IMR-90 (cell line): ENCODE measurements around the gene PLD6. TPM values are rescaled to one million over a fixed set of nuclear protein-coding genes. Genes with fewer than 3 reads are reported as not detected.

Source experiments
- ATAC-seq: fragments of 200-7000 bp; cut with Tn5 transposase; 2 replicates; pipeline ENCODE4 v1.9.1; 2020; ENCODE audit warnings: low read depth, mild to moderate bottlenecking, moderate library complexity
- BruUV-seq: library from RNA; stranded (reverse); fragments of 400-500 nt; replicated peaks from 2 replicates; lab custom pipeline; 2021; lab: Mats Ljungman, UMichigan
- CTCF ChIA-PET: fragments of 300-600 bp; formaldehyde crosslinking; extraction: SDS; loops from one replicate; lab custom pipeline; 2021; ENCODE audit warnings: antibody characterized with exemption; lab: Yijun Ruan, JAX
- POLR2A ChIA-PET: fragments of 300-600 bp; sonication (Branson Sonifier 250); formaldehyde crosslinking; loops from one replicate; lab custom pipeline; 2022; ENCODE audit warnings: antibody characterized with exemption; ENCODE audit not compliant: unreplicated experiment; lab: Charles Lee
- DNase-seq: peaks from one replicate; pipeline ENCODE4 v3.0.0; 2013
- H2AFZ ChIP-seq: replicated peaks from 2 replicates; pipeline ENCODE3; 2013; ENCODE audit warnings: low read length, mild to moderate bottlenecking; ENCODE audit not compliant: poor library complexity
- H2AK5ac ChIP-seq: 2 replicates; pipeline ENCODE4 v1.6.1; 2013; ENCODE audit warnings: low read depth, low read length, inconsistent platforms
- H2AK9ac ChIP-seq: replicated peaks from 2 replicates; pipeline ENCODE3; 2013; ENCODE audit warnings: mild to moderate bottlenecking, low read depth, low read length, moderate library complexity; ENCODE audit not compliant: poor library complexity
- H2BK120ac ChIP-seq: 2 replicates; pipeline ENCODE4 v1.6.1; 2013; ENCODE audit warnings: low read depth, low read length, inconsistent platforms
- H2BK15ac ChIP-seq: 3 replicates; pipeline ENCODE4 v1.6.1; 2013; ENCODE audit warnings: low read depth, low read length, inconsistent platforms
- H2BK20ac ChIP-seq: 2 replicates; pipeline ENCODE4 v1.6.1; 2013; ENCODE audit warnings: low read depth, mild to moderate bottlenecking, inconsistent platforms, low read length, moderate library complexity
- H2BK5ac ChIP-seq: 2 replicates; pipeline ENCODE4 v1.6.1; 2013; ENCODE audit warnings: mild to moderate bottlenecking, low read depth, low read length, inconsistent platforms; ENCODE audit not compliant: poor library complexity, severe bottlenecking
- H3K14ac ChIP-seq: replicated peaks from 2 replicates; pipeline ENCODE4 v1.6.1; 2013; ENCODE audit warnings: low read depth, low read length, inconsistent platforms
- H3K18ac ChIP-seq: 2 replicates; pipeline ENCODE4 v1.6.1; 2013; ENCODE audit warnings: low read depth, low read length, control low read depth
- H3K23ac ChIP-seq: 2 replicates; pipeline ENCODE4 v1.6.1; 2013; ENCODE audit warnings: low read depth, low read length, inconsistent platforms
- H3K27ac ChIP-seq: 2 replicates; pipeline ENCODE4 v1.5.1; 2013; ENCODE audit warnings: mild to moderate bottlenecking, control low read depth, low read length; ENCODE audit not compliant: insufficient read depth
- H3K27me3 ChIP-seq: 2 replicates; pipeline ENCODE4 v1.6.1; 2013; ENCODE audit warnings: low read length; ENCODE audit not compliant: control insufficient read depth, insufficient read depth
- H3K36me3 ChIP-seq: 2 replicates; pipeline ENCODE4 v1.6.1; 2013; ENCODE audit warnings: low read length, mixed read lengths; ENCODE audit not compliant: control insufficient read depth, insufficient read depth
- H3K4ac ChIP-seq: 2 replicates; pipeline ENCODE4 v1.6.1; 2013; ENCODE audit warnings: low read depth, low read length, inconsistent platforms
- H3K4me1 ChIP-seq: 2 replicates; pipeline ENCODE4 v1.6.1; 2013; ENCODE audit warnings: low read length, mixed read lengths; ENCODE audit not compliant: control insufficient read depth, insufficient read depth
- H3K4me2 ChIP-seq: 2 replicates; pipeline ENCODE4 v1.6.1; 2013; ENCODE audit warnings: low read depth, mild to moderate bottlenecking, control low read depth, low read length, moderate library complexity
- H3K4me3 ChIP-seq: 2 replicates; pipeline ENCODE4 v1.5.1; 2013; ENCODE audit warnings: low read depth, mild to moderate bottlenecking, control low read depth, low read length, moderate library complexity; ENCODE audit not compliant: insufficient read depth
- H3K56ac ChIP-seq: 2 replicates; pipeline ENCODE4 v1.6.1; 2013; ENCODE audit warnings: low read length, inconsistent platforms; ENCODE audit not compliant: insufficient read depth; ENCODE audit errors: extremely low read depth
- H3K79me1 ChIP-seq, 2 experiments: 2 replicates each; pipeline ENCODE4 v1.6.1; 2013; ENCODE audit warnings: low read length in 2 of 2, inconsistent platforms in 1 of 2, low read depth in 1 of 2
- H3K9ac ChIP-seq: 2 replicates; pipeline ENCODE4 v1.6.1; 2013; ENCODE audit warnings: low read depth, low read length, control low read depth
- H3K9me1 ChIP-seq: 2 replicates; pipeline ENCODE4 v1.6.1; 2013; ENCODE audit warnings: low read length, inconsistent platforms; ENCODE audit not compliant: insufficient read depth
- H3K9me3 ChIP-seq: 2 replicates; pipeline ENCODE4 v1.6.1; 2013; ENCODE audit warnings: low read length; ENCODE audit not compliant: control insufficient read depth, insufficient read depth
- H4K20me1 ChIP-seq: 2 replicates; pipeline ENCODE4 v1.6.1; 2013; ENCODE audit warnings: low read length, inconsistent platforms; ENCODE audit not compliant: insufficient read depth
- H4K5ac ChIP-seq: 2 replicates; pipeline ENCODE4 v1.6.1; 2013; ENCODE audit warnings: mild to moderate bottlenecking, low read depth, low read length, control low read depth
- H4K8ac ChIP-seq, 2 experiments: 2 replicates each; pipeline ENCODE4 v1.6.1; 2013; ENCODE audit warnings: low read depth in 2 of 2, low read length in 2 of 2, control low read depth in 1 of 2, inconsistent platforms in 1 of 2
- H4K91ac ChIP-seq: 2 replicates; pipeline ENCODE4 v1.6.1; 2013; ENCODE audit warnings: low read depth, low read length, inconsistent platforms; ENCODE audit not compliant: insufficient read depth
- CTCF ChIP-seq: conservative IDR thresholded peaks from 2 replicates; pipeline ENCODE4 v1.5.1; 2012; ENCODE audit warnings: mild to moderate bottlenecking, low read depth, low read length, improper control_type of control experiment
- MAFK ChIP-seq: IDR thresholded peaks from 2 replicates; pipeline ENCODE4 v1.6.1; 2012; ENCODE audit warnings: low read depth, low read length, improper control_type of control experiment
- MAZ ChIP-seq: IDR thresholded peaks from 2 replicates; pipeline ENCODE4 v1.6.1; 2012; ENCODE audit warnings: low read depth, mild to moderate bottlenecking, low read length, improper control_type of control experiment, moderate library complexity, borderline replicate concordance
- RAD21 ChIP-seq: IDR thresholded peaks from 2 replicates; pipeline ENCODE4 v1.6.1; 2012; ENCODE audit warnings: low read length, improper control_type of control experiment
- RFX5 ChIP-seq: IDR thresholded peaks from 2 replicates; pipeline ENCODE4 v1.8.0; 2012; ENCODE audit warnings: low read depth, mild to moderate bottlenecking, low read length, moderate library complexity
- SMC3 ChIP-seq: fragments of 150-350 bp; IDR thresholded peaks from 2 replicates; pipeline ENCODE4 v1.6.1; 2016; ENCODE audit warnings: low read depth, mild to moderate bottlenecking, antibody characterized with exemption, low read length, moderate library complexity
- WGBS, 2 experiments: methylation state at CpG; one replicate each; pipeline versions ENCODE4 v1.1.5 to v1.1.7; 2013; ENCODE audit warnings: missing lambda C conversion rate in 2 of 2; ENCODE audit not compliant: insufficient read length in 1 of 2; ENCODE audit errors: extremely low coverage in 2 of 2; 5-methylcytosine and 5-hydroxymethylcytosine counted together
- dilution Hi-C: fragments of 300-500 bp; cut with HindIII; formaldehyde crosslinking; loops from one replicate; pipeline ENCODE4 v1.14.3; 2018; ENCODE audit warnings: low sequenced_read_pairs; ENCODE audit not compliant: unreplicated experiment
- in situ Hi-C: fragments of 300-500 bp; cut with MboI; formaldehyde crosslinking; loops from 3 replicates; pipeline ENCODE4 v1.14.3; 2019; ENCODE audit warnings: low sequenced_read_pairs, inconsistent platforms, mixed read lengths
- intact Hi-C: fragments of 100-400 bp; cut with micrococcal nuclease; formaldehyde crosslinking; loops from 2 replicates; pipeline ENCODE4 v1.10.0; 2022
- polyA plus RNA-seq, 3 experiments: library from polyadenylated mRNA; depleted of rRNA; stranded (reverse); fragments of >200 nt; gene quantifications; 2 replicates each; pipeline ENCODE4 v1.2.3, GENCODE V29; 2012; ENCODE audit warnings: low replicate concordance in 1 of 3
- total RNA-seq: library from RNA; depleted of rRNA; stranded (reverse); fragments of >200 nt; gene quantifications from 2 replicates; pipeline ENCODE4 v1.2.3, GENCODE V29; 2012
- TF ChIP-seq, protein P1 (sequence below): fragments of 150-350 bp; IDR thresholded peaks from 2 replicates; pipeline ENCODE4 v1.6.1; 2017; ENCODE audit warnings: mild to moderate bottlenecking, antibody characterized with exemption, low read length, low read depth

PLD6 gene
- total and polyA plus RNA-seq, 2 of the 4 experiments (the other 2 are of a cell fraction): 1.1 to 1.5 TPM

- ChIA-PET POLR2A (no interaction called here), CTCF (interaction anchor here (0.8 kb wide), 1 partner anchor 10 kb away, joined by 4 read pairs; no protein-coding TSS in a partner anchor)
- in situ Hi-C loops: no loop called here
Measured at GRCh38 chr17:17201271-17201670, 4.9 kb downstream of the PLD6 start.

More at GRCh38 chr17:17201271-17201670, 4.9 kb downstream of the PLD6 start:
- H4K91ac ChIP-seq: no peak overlapping the region
- no peak overlapping the region for H2BK20ac ChIP-seq
- H3K18ac ChIP-seq: peak overlapping the region; percentile 27; the same call in 1 of the 2 replicates
- no peaks in the 10 kb centered on the region for H3K9me3 ChIP-seq
- no peak overlapping the region for H3K56ac ChIP-seq
- H4K20me1 ChIP-seq: no peaks in the 10 kb centered on the region
- no TSS peak for BruUV-seq
- no peak overlapping the region for H2BK120ac ChIP-seq
- H3K4me2 ChIP-seq: peak overlapping the region; percentile 24; the same call in 1 of the 2 replicates
- H2BK15ac ChIP-seq: no peak overlapping the region
- dilution Hi-C loops (no loop called here), intact Hi-C loops (no loop called here)
- peaks cover 19% of the 10 kb centered on the region for H3K4me1 ChIP-seq
- H2BK5ac ChIP-seq: no peak overlapping the region
- H2AFZ ChIP-seq: no peak overlapping the region
- no peaks in the 10 kb centered on the region for H3K27me3 ChIP-seq
- TF ChIP-seq MAZ: no peak
- no peak for TF ChIP-seq RFX5
- TF ChIP-seq, protein P1, sequence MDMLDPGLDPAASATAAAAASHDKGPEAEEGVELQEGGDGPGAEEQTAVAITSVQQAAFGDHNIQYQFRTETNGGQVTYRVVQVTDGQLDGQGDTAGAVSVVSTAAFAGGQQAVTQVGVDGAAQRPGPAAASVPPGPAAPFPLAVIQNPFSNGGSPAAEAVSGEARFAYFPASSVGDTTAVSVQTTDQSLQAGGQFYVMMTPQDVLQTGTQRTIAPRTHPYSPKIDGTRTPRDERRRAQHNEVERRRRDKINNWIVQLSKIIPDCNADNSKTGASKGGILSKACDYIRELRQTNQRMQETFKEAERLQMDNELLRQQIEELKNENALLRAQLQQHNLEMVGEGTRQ: no peak
- TF ChIP-seq MAFK: no peak
- no peak for TF ChIP-seq CTCF
- TF ChIP-seq SMC3: no peak
- TF ChIP-seq RAD21: no peak
- H3K9me1 ChIP-seq: 0 out of 2 replicates have a peak, but pooled peaks cover under 1% of the 10 kb centered on the region
- no peak overlapping the region for H3K14ac ChIP-seq
- no peak overlapping the region for H3K4ac ChIP-seq
- no peaks in the 10 kb centered on the region; the same call in 1 of the 2 replicates for H3K36me3 ChIP-seq
- no peak overlapping the region for H2AK9ac ChIP-seq
- no peak overlapping the region for H3K9ac ChIP-seq
- H3K27ac ChIP-seq: peak overlapping the region; percentile 38; the same call in 1 of the 2 replicates
- DNase-seq: no peak
- peak overlapping the region in 1 of 2 experiments; percentile 8; a peak in 1 of 4 replicates for H4K8ac ChIP-seq
- H4K5ac ChIP-seq: peak overlapping the region; percentile 34; the same call in 1 of the 2 replicates
- no peak; the same call in 1 of the 2 replicates for ATAC-seq
- H3K23ac ChIP-seq: no peak overlapping the region
- H2AK5ac ChIP-seq: no peak overlapping the region; the same call in 1 of the 2 replicates
- H3K4me3 ChIP-seq: no peak overlapping the region
- no peaks in the 10 kb centered on the region; a peak in 1 of 4 replicates for H3K79me1 ChIP-seq
- 33% methylated on average over 1 of the region's 10 CpGs; no CpG with 5 or more reads in 1 of the 2 experiments for WGBS, 2 experiments
